Astrocyte (in vitro differentiated cells and primary cell): ENCODE measurements around the gene LRCH1.

Source experiments
- EZH2 ChIP-seq: IDR thresholded peaks from 2 replicates; pipeline ENCODE4 v1.6.1; 2012; ENCODE audit warnings: mild to moderate bottlenecking, low read length, inconsistent platforms; ENCODE audit not compliant: insufficient read depth
- TF ChIP-seq, protein P1 (sequence below): IDR thresholded peaks from 2 replicates; pipeline ENCODE4 v1.5.1; 2011; ENCODE audit warnings: low read depth, mild to moderate bottlenecking, inconsistent platforms, low read length, moderate library complexity; ENCODE audit not compliant: insufficient read depth

- TF ChIP-seq, protein P1, sequence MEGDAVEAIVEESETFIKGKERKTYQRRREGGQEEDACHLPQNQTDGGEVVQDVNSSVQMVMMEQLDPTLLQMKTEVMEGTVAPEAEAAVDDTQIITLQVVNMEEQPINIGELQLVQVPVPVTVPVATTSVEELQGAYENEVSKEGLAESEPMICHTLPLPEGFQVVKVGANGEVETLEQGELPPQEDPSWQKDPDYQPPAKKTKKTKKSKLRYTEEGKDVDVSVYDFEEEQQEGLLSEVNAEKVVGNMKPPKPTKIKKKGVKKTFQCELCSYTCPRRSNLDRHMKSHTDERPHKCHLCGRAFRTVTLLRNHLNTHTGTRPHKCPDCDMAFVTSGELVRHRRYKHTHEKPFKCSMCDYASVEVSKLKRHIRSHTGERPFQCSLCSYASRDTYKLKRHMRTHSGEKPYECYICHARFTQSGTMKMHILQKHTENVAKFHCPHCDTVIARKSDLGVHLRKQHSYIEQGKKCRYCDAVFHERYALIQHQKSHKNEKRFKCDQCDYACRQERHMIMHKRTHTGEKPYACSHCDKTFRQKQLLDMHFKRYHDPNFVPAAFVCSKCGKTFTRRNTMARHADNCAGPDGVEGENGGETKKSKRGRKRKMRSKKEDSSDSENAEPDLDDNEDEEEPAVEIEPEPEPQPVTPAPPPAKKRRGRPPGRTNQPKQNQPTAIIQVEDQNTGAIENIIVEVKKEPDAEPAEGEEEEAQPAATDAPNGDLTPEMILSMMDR, result no peak
- TF ChIP-seq EZH2, result no peak
Measured at GRCh38 chr13:46580362-46580839, 27.4 kb downstream of the LRCH1 start.
